Superior temporal gyrus (tissue), 1 donor: Measurements from ENCODE around the gene HTT.

Experiments used
- DNase-seq: peaks from one replicate; pipeline ENCODE4 v3.0.0-alpha.2; 2016; ENCODE audit errors: extremely low spot score

Gene HTT

GRCh38 chr4:3288571-3289094, 214.2 kb downstream of the HTT start:
- no peak for DNase-seq

DNA sequence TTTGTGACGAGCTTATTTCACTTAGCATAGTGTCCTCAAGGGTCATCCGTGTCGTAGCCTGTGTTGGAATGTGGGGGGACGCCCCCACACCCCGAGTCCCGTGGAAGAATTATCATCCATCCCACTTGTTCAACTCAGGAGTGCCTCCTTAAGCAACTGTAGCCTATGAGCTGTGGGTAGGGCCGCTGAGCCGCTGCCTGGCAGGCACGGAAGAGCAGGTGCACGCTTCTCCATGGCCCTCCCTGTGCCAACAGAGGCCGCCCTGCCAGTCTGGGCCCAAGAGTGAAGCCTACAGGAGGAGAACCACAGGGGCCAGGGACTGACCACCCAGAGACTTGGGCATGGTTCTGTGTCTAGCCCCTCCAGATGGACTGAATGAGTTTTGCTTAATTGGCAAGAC, 216.0 kb downstream of the HTT start:
- no peak for DNase-seq

DNA sequence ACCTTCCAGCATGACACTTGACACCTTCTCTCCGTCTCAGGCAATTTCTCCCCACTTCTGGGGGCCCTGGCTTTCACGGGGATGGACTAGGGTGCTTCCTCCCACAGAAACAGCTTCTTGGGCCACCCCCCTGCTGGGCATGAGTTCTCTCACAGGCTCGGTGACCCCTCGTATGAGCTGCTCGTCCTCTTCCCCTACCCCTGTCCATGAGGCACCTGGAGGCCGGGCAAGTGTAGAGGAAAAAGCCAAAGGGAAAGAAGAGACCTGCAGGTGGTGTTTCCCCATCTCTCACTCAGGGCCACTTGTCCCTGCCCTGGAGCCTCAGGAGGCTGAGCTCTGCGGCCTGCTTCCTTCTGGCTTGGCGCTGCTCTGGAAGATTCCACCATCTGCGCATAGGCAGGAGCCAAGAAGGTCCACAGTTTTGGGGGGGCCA, 216.4 kb downstream of the HTT start:
- DNase-seq = no peak

GRCh38 chr4:3291411-3291968, 217.0 kb downstream of the HTT start:
- DNase-seq = no peak

GRCh38 chr4:3291969-3292570, 217.6 kb downstream of the HTT start:
- peak; percentile 32 for DNase-seq

DNA sequence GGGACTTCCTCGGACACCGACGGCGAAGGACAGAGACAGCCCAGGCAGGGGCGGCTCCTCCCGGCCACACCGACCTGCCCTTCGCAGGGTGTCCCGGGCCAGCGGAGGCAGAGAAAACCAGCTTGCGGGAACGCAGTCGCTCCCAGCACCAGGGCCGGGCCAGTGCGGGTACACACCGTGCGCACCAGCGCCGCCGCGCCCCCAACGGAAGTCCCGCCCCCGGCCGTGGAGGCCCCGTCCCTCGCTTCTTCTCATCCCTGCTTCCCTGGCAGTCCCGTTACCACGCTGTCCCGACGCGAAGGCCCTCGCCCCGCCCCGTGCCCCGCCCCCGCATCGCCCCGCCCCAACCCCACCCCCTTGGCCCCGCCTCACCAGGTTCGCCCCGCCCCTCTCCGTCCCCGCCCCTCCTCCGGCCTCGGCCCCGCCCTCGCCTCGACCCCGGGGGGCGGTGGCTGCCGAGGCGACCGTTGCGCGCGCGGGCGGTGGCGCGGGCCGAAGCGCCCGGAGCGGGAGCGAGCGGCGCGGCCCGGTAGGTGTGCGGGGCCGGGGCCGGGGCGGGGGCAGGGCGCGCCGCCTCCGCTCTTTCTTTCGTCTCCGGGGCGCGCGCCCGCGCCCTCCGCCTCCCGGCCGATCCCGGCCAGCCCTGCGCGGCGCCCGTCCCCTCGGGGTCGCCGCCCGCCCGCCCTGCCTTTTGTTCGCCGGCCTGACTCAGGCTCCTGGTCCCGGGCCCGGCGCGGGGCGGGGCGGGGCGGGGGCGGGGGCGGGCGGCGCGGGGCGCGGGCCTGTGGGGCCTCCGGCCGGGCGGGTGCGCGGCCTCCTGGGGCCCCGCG, 218.3 kb downstream of the HTT start, which contains the start of gene RGS12:
Gene RGS12, plus strand, starts transcription at position 451 of the 830 bp plus-strand sequence. CDS start 23,150 bp downstream, outside the sequence.
- peak; percentile 90 for DNase-seq
